RWPE2 (cell line): ENCODE data around the gene IL18BP.

Experiments
- ATAC-seq: fragments of 200-7000 bp; cut with Tn5 transposase; 3 replicates; pipeline ENCODE4 v1.9.1; 2021; ENCODE audit warnings: low read depth
- DNase-seq: peaks from one replicate; pipeline ENCODE4 v3.0.0-alpha.2; 2020; ENCODE audit warnings: low spot score
- H3K27ac ChIP-seq: fragments of 450-650 bp; 2 replicates; pipeline ENCODE4 v1.5.1; 2017; ENCODE audit warnings: mild to moderate bottlenecking; ENCODE audit not compliant: poor library complexity, severe bottlenecking
- H3K27me3 ChIP-seq: fragments of 250-450 bp; sonication (Bioruptor Pico); 2 replicates; pipeline ENCODE4 v1.5.1; 2021; ENCODE audit warnings: mild to moderate bottlenecking, moderate library complexity; ENCODE audit not compliant: insufficient read depth, poor library complexity, severe bottlenecking
- H3K36me3 ChIP-seq: fragments of 250-450 bp; sonication (Bioruptor Pico); 2 replicates; pipeline ENCODE4 v1.5.1; 2020; ENCODE audit warnings: low read depth, mild to moderate bottlenecking, moderate library complexity
- H3K4me1 ChIP-seq: fragments of 250-450 bp; sonication (Bioruptor Pico); 2 replicates; pipeline ENCODE4 v1.5.1; 2021; ENCODE audit warnings: mild to moderate bottlenecking, moderate library complexity; ENCODE audit not compliant: insufficient read depth, poor library complexity, severe bottlenecking
- H3K4me3 ChIP-seq: fragments of 250-450 bp; sonication (Bioruptor Pico); 2 replicates; pipeline ENCODE4 v1.5.1; 2021; ENCODE audit warnings: mild to moderate bottlenecking, moderate library complexity; ENCODE audit not compliant: severe bottlenecking
- H3K9me3 ChIP-seq: fragments of 250-450 bp; sonication (Bioruptor Pico); 2 replicates; pipeline ENCODE4 v1.5.1; 2021; ENCODE audit warnings: mild to moderate bottlenecking, moderate library complexity; ENCODE audit not compliant: severe bottlenecking
- TF ChIP-seq, protein P1 (sequence below): fragments of 450-650 bp; IDR thresholded peaks from one replicate; pipeline ENCODE4 v1.5.1; 2017; ENCODE audit warnings: mild to moderate bottlenecking, moderate library complexity; ENCODE audit not compliant: poor library complexity, severe bottlenecking

IL18BP gene

GRCh38 chr11:71999362-71999761 is 653 bp downstream of the IL18BP start:
- TF ChIP-seq, protein P1, sequence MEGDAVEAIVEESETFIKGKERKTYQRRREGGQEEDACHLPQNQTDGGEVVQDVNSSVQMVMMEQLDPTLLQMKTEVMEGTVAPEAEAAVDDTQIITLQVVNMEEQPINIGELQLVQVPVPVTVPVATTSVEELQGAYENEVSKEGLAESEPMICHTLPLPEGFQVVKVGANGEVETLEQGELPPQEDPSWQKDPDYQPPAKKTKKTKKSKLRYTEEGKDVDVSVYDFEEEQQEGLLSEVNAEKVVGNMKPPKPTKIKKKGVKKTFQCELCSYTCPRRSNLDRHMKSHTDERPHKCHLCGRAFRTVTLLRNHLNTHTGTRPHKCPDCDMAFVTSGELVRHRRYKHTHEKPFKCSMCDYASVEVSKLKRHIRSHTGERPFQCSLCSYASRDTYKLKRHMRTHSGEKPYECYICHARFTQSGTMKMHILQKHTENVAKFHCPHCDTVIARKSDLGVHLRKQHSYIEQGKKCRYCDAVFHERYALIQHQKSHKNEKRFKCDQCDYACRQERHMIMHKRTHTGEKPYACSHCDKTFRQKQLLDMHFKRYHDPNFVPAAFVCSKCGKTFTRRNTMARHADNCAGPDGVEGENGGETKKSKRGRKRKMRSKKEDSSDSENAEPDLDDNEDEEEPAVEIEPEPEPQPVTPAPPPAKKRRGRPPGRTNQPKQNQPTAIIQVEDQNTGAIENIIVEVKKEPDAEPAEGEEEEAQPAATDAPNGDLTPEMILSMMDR: no peak
- H3K4me1 ChIP-seq: no peaks in the 10 kb centered on the region
- H3K36me3 ChIP-seq: peaks cover 23% of the 10 kb centered on the region
- H3K27ac ChIP-seq: no peak overlapping the region
- no peaks in the 10 kb centered on the region for H3K9me3 ChIP-seq
- no peaks in the 10 kb centered on the region for H3K27me3 ChIP-seq
- ATAC-seq: peak; percentile 7; the same call in 1 of the 3 replicates
- no peak for DNase-seq
- H3K4me3 ChIP-seq: no peak overlapping the region

DNA sequence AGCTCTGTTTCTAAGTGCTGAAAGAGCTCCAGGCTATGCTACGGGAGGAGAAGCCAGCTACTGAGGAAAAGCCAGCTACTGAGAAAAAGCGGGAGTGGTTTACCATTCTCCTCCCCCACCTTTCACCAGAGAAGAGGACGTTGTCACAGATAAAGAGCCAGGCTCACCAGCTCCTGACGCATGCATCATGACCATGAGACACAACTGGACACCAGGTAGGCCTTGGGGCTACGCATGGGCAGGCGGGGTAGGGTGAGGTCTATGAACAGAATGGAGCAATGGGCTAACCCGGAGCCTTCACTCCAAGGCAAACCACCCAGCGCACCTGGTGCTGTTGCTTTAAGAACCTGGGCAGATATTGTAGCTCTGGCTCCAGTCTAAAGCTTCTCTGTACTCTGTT is 1.1 kb downstream of the IL18BP start:
- Histone ChIP-seq H3K27ac (no peak overlapping the region), H3K9me3 (no peaks in the 10 kb centered on the region), H3K36me3 (peaks cover 27% of the 10 kb centered on the region), H3K4me1 (no peaks in the 10 kb centered on the region), H3K27me3 (no peaks in the 10 kb centered on the region), H3K4me3 (no peak overlapping the region)
- TF ChIP-seq, protein P1: no peak
- DNase-seq: no peak
- ATAC-seq: no peak

- no peaks in the 10 kb centered on the region for H3K9me3 ChIP-seq
- ATAC-seq: no peak
- peaks cover 33% of the 10 kb centered on the region for H3K36me3 ChIP-seq
- H3K4me3 ChIP-seq: no peak overlapping the region
- no peaks in the 10 kb centered on the region for H3K4me1 ChIP-seq
- DNase-seq: no peak
- H3K27ac ChIP-seq: no peak overlapping the region
- TF ChIP-seq, protein P1: no peak
- no peaks in the 10 kb centered on the region for H3K27me3 ChIP-seq
Measured at GRCh38 chr11:72000202-72000867, 1.6 kb downstream of the IL18BP start.

DNA sequence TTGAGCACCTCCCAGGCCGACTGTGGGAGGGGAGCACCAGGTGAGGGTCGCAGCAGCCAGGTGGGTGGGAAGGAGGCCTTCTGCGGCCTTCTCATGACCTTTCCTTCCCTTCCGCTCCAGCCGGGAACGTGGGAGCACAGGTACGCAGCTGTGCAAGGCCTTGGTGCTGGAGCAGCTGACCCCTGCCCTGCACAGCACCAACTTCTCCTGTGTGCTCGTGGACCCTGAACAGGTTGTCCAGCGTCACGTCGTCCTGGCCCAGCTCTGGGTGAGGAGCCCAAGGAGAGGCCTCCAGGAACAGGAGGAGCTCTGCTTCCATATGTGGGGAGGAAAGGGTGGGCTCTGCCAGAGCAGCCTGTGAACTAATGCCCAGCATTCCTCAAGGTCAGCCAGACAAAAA is 2.6 kb downstream of the IL18BP start:
- Histone ChIP-seq H3K36me3 (peaks cover 42% of the 10 kb centered on the region), H3K4me1 (no peaks in the 10 kb centered on the region), H3K9me3 (no peaks in the 10 kb centered on the region), H3K27me3 (no peaks in the 10 kb centered on the region), H3K27ac (no peak overlapping the region), H3K4me3 (no peak overlapping the region)
- DNase-seq (no peak), ATAC-seq (no peak; the same call in 2 of the 3 replicates)
- TF ChIP-seq, protein P1: no peak
